DOHH2 (cell line): ENCODE data around the gene PAN2.

Experiments used
- H3F3A ChIP-seq: fragments of 200-600 bp; sonication (generic), shearing (Covaris generic); 2 replicates; pipeline ENCODE4 v1.6.0; 2016; ENCODE audit warnings: antibody characterized with exemption, mild to moderate bottlenecking; ENCODE audit not compliant: control insufficient read depth, insufficient read depth
- H3K27ac ChIP-seq: fragments of 200-600 bp; sonication (generic); 2 replicates; pipeline ENCODE4 v1.5.1; 2014; ENCODE audit warnings: low read depth, mild to moderate bottlenecking, low read length, moderate library complexity
- H3K27me3 ChIP-seq: fragments of 200-600 bp; sonication (generic); 2 replicates; pipeline ENCODE4 v1.6.1; 2014; ENCODE audit warnings: mild to moderate bottlenecking, low read length, mixed read lengths; ENCODE audit not compliant: control insufficient read depth
- H3K36me3 ChIP-seq: fragments of 200-600 bp; sonication (generic); 2 replicates; pipeline ENCODE4 v1.6.1; 2014; ENCODE audit warnings: mild to moderate bottlenecking, low read length, moderate library complexity, mixed read lengths; ENCODE audit not compliant: control insufficient read depth
- H3K4me1 ChIP-seq: fragments of 200-600 bp; sonication (generic); 2 replicates; pipeline ENCODE4 v1.6.1; 2014; ENCODE audit warnings: mild to moderate bottlenecking, low read length, mixed read lengths; ENCODE audit not compliant: control insufficient read depth
- H3K4me2 ChIP-seq: fragments of 200-600 bp; sonication (generic); 2 replicates; pipeline ENCODE4 v1.6.0; 2014; ENCODE audit warnings: mild to moderate bottlenecking, low read length, moderate library complexity
- H3K4me3 ChIP-seq: fragments of 200-600 bp; sonication (generic); 2 replicates; pipeline ENCODE4 v1.5.1; 2014; ENCODE audit warnings: mild to moderate bottlenecking, low read length, mixed read lengths
- H3K79me2 ChIP-seq: fragments of 200-600 bp; sonication (generic); 2 replicates; pipeline ENCODE4 v1.6.1; 2014; ENCODE audit warnings: mild to moderate bottlenecking, low read length, mixed read lengths; ENCODE audit not compliant: control insufficient read depth
- H3K9me2 ChIP-seq: fragments of 200-600 bp; sonication (generic); replicated peaks from 2 replicates; pipeline ENCODE4 v1.6.1; 2014; ENCODE audit warnings: mild to moderate bottlenecking, low read length, mixed read lengths; ENCODE audit not compliant: control insufficient read depth
- H3K9me3 ChIP-seq: fragments of 200-600 bp; sonication (generic); 2 replicates; pipeline ENCODE4 v1.6.1; 2014; ENCODE audit warnings: antibody characterized with exemption, low read length, mixed read lengths; ENCODE audit not compliant: control insufficient read depth, insufficient read depth
- H4K20me1 ChIP-seq: fragments of 200-600 bp; sonication (generic); 2 replicates; pipeline ENCODE4 v1.6.0; 2014; ENCODE audit warnings: low read depth, mild to moderate bottlenecking, antibody characterized with exemption, low read length, moderate library complexity; ENCODE audit not compliant: control insufficient read depth, insufficient read depth
- CTCF ChIP-seq: fragments of 200-600 bp; sonication (generic); IDR thresholded peaks from one replicate; pipeline ENCODE4 v1.5.1; 2014; ENCODE audit warnings: antibody characterized with exemption, mild to moderate bottlenecking, low read depth, low read length; ENCODE audit not compliant: poor library complexity, severe bottlenecking
- EZH2phosphoT487 ChIP-seq: fragments of 200-600 bp; sonication (generic); IDR thresholded peaks from 2 replicates; pipeline ENCODE4 v1.6.1; 2017; ENCODE audit warnings: borderline replicate concordance, mild to moderate bottlenecking, antibody characterized with exemption, low read length, moderate library complexity, mixed read lengths

The PAN2 gene

GRCh38 chr12:56374726-56375597 lies 41.2 kb upstream of the PAN2 start:
- Histone ChIP-seq H3K9me2 (no peaks in the 10 kb centered on the region), H3F3A (peaks cover 48% of the 10 kb centered on the region), H3K4me2 (peak overlapping the region; percentile 70), H3K4me3 (peak overlapping the region; percentile 56), H3K4me1 (peaks cover 65% of the 10 kb centered on the region), H3K27ac (peak overlapping the region; percentile 96), H4K20me1 (no peaks in the 10 kb centered on the region), H3K9me3 (peaks cover 13% of the 10 kb centered on the region; the same call in 1 of the 2 replicates), H3K79me2 (no peaks in the 10 kb centered on the region), H3K27me3 (no peaks in the 10 kb centered on the region), H3K36me3 (peaks cover 5% of the 10 kb centered on the region; the same call in 1 of the 2 replicates)
- TF ChIP-seq CTCF: no peak
- no peak for TF ChIP-seq EZH2phosphoT487

GRCh38 chr12:56373515-56373914 lies 39.7 kb upstream of the PAN2 start:
- Histone ChIP-seq H3K36me3 (peaks cover 5% of the 10 kb centered on the region; the same call in 1 of the 2 replicates), H4K20me1 (no peaks in the 10 kb centered on the region), H3K4me3 (no peak overlapping the region), H3K27me3 (no peaks in the 10 kb centered on the region), H3K4me2 (no peak overlapping the region), H3K9me2 (no peaks in the 10 kb centered on the region), H3K79me2 (no peaks in the 10 kb centered on the region), H3K27ac (no peak overlapping the region), H3K4me1 (peaks cover 51% of the 10 kb centered on the region), H3K9me3 (peaks cover 13% of the 10 kb centered on the region; the same call in 1 of the 2 replicates), H3F3A (peaks cover 50% of the 10 kb centered on the region)
- TF ChIP-seq CTCF (no peak), EZH2phosphoT487 (no peak)

GRCh38 chr12:56366948-56367347 lies 33.1 kb upstream of the PAN2 start:
- Histone ChIP-seq H3K4me1 (peaks cover 19% of the 10 kb centered on the region), H3K9me2 (no peaks in the 10 kb centered on the region), H3K4me2 (no peak overlapping the region), H3K9me3 (no peaks in the 10 kb centered on the region), H3K27me3 (no peaks in the 10 kb centered on the region), H3F3A (peaks cover 10% of the 10 kb centered on the region; the same call in 1 of the 2 replicates), H4K20me1 (no peaks in the 10 kb centered on the region), H3K4me3 (no peak overlapping the region), H3K36me3 (no peaks in the 10 kb centered on the region), H3K79me2 (no peaks in the 10 kb centered on the region), H3K27ac (no peak overlapping the region)
- TF ChIP-seq EZH2phosphoT487 (no peak), CTCF (no peak)
